ENCODE data around the gene ARHGAP27.
"Not testable (repeated sequence)": the region's sequence is repeated elsewhere in the genome, so short reads cannot be mapped to it uniquely, and the experiment has no call there.

DNA sequence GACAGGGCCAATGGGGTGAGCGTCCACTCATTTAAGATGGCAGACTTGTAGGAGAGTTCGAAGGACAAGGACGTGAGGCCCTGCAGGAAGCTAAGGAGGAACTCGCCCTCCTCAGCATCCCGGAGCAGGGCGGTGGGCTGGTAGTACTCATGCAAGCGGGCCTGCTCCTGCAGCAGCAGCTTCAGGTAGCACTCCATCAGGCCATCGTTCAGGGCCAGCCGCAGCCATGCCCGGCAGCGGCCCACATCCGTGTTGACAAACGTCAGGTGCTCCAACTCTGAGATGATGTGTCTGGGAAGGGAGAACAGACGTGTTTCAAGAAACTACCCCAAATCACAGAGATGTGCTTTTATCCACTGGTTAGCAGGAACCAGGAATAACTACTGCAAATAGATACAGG, 42.8 kb upstream of the ARHGAP27 start:
- TF ChIP-seq, protein P1, sequence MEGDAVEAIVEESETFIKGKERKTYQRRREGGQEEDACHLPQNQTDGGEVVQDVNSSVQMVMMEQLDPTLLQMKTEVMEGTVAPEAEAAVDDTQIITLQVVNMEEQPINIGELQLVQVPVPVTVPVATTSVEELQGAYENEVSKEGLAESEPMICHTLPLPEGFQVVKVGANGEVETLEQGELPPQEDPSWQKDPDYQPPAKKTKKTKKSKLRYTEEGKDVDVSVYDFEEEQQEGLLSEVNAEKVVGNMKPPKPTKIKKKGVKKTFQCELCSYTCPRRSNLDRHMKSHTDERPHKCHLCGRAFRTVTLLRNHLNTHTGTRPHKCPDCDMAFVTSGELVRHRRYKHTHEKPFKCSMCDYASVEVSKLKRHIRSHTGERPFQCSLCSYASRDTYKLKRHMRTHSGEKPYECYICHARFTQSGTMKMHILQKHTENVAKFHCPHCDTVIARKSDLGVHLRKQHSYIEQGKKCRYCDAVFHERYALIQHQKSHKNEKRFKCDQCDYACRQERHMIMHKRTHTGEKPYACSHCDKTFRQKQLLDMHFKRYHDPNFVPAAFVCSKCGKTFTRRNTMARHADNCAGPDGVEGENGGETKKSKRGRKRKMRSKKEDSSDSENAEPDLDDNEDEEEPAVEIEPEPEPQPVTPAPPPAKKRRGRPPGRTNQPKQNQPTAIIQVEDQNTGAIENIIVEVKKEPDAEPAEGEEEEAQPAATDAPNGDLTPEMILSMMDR (conservative IDR thresholded peaks at IDR 0.05 in 1 of 2, IDR thresholded peaks at IDR 0.05 in 1 of 2; ENCODE audit: low read depth in 1 of 2, low read length in 2 of 2), result not testable (repeated sequence)
- TF ChIP-seq EZH2 (IDR thresholded peaks at IDR 0.05; ENCODE audit: low read length, missing control alignments), result not testable (repeated sequence)
